ENCODE results near the gene LRRC51.

The LRRC51 gene

GRCh38 chr11:72125956-72126355 is 45.3 kb downstream of the LRRC51 start:
- H3K27me3 ChIP-seq (ENCODE audit: insufficient read depth, low read length, poor library complexity, severe bottlenecking): no peaks in the 10 kb centered on the region
- no peak overlapping the region for H3K4me2 ChIP-seq (ENCODE audit: low read depth, low read length, poor library complexity, severe bottlenecking)
- no peaks in the 10 kb centered on the region for H3K79me2 ChIP-seq (ENCODE audit: insufficient read depth, low read length)
- no peak overlapping the region for H3K4me3 ChIP-seq (ENCODE audit: low read length, poor library complexity, severe bottlenecking)
- H3K9ac ChIP-seq (ENCODE audit: low read depth, low read length, poor library complexity, severe bottlenecking): no peak overlapping the region
- H3K4me1 ChIP-seq (ENCODE audit: insufficient read depth, low read length, poor library complexity, severe bottlenecking): no peaks in the 10 kb centered on the region
- no peak overlapping the region for H2AFZ ChIP-seq (ENCODE audit: low read length)
- H3K9me2 ChIP-seq (replicated peaks; ENCODE audit: low read depth, low read length): no peaks in the 10 kb centered on the region
- peaks cover 14% of the 10 kb centered on the region; the same call in 1 of the 2 replicates for H3K9me3 ChIP-seq (ENCODE audit: insufficient read depth, low read depth, low read length)
- no peak for TF ChIP-seq EZH2phosphoT487 (IDR thresholded peaks at IDR 0.05; ENCODE audit: borderline replicate concordance)
- no peak for TF ChIP-seq CTCF (conservative IDR thresholded peaks at IDR 0.05; ENCODE audit: low read length)
- no peaks in the 10 kb centered on the region for H3K36me3 ChIP-seq (ENCODE audit: insufficient read depth, low read length)
- H4K20me1 ChIP-seq (ENCODE audit: insufficient read depth, low read length, poor library complexity, severe bottlenecking): no peaks in the 10 kb centered on the region
- no peaks in the 10 kb centered on the region for H3F3A ChIP-seq (ENCODE audit: low read depth)

- H3K36me3 ChIP-seq (ENCODE audit: insufficient read depth, low read length): no peaks in the 10 kb centered on the region
- no peaks in the 10 kb centered on the region for H3F3A ChIP-seq (ENCODE audit: low read depth)
- H3K79me2 ChIP-seq (ENCODE audit: insufficient read depth, low read length): no peaks in the 10 kb centered on the region
- H3K4me1 ChIP-seq (ENCODE audit: insufficient read depth, low read length, poor library complexity, severe bottlenecking): no peaks in the 10 kb centered on the region
- no peaks in the 10 kb centered on the region for H3K27me3 ChIP-seq (ENCODE audit: insufficient read depth, low read length, poor library complexity, severe bottlenecking)
- no peak overlapping the region for H3K4me3 ChIP-seq (ENCODE audit: low read length, poor library complexity, severe bottlenecking)
- no peak overlapping the region for H2AFZ ChIP-seq (ENCODE audit: low read length)
- no peak overlapping the region for H3K4me2 ChIP-seq (ENCODE audit: low read depth, low read length, poor library complexity, severe bottlenecking)
- TF ChIP-seq CTCF (conservative IDR thresholded peaks at IDR 0.05; ENCODE audit: low read length): no peak
- TF ChIP-seq EZH2phosphoT487 (IDR thresholded peaks at IDR 0.05; ENCODE audit: borderline replicate concordance): no peak
- no peak overlapping the region for H3K9ac ChIP-seq (ENCODE audit: low read depth, low read length, poor library complexity, severe bottlenecking)
- peaks cover 14% of the 10 kb centered on the region; the same call in 1 of the 2 replicates for H3K9me3 ChIP-seq (ENCODE audit: insufficient read depth, low read depth, low read length)
- H3K9me2 ChIP-seq (replicated peaks; ENCODE audit: low read depth, low read length): no peaks in the 10 kb centered on the region
- H4K20me1 ChIP-seq (ENCODE audit: insufficient read depth, low read length, poor library complexity, severe bottlenecking): no peaks in the 10 kb centered on the region
These were observed 47.3 kb downstream of the LRRC51 start for GRCh38 chr11:72127923-72128322.

GRCh38 chr11:72129381-72129780 is 48.7 kb downstream of the LRRC51 start:
- Histone ChIP-seq H4K20me1 (ENCODE audit: insufficient read depth, low read length, poor library complexity, severe bottlenecking) (no peaks in the 10 kb centered on the region), H3K9me2 (replicated peaks; ENCODE audit: low read depth, low read length) (no peaks in the 10 kb centered on the region), H3K4me3 (ENCODE audit: low read length, poor library complexity, severe bottlenecking) (no peak overlapping the region), H3K9ac (ENCODE audit: low read depth, low read length, poor library complexity, severe bottlenecking) (no peak overlapping the region), H3K36me3 (ENCODE audit: insufficient read depth, low read length) (no peaks in the 10 kb centered on the region), H3K4me2 (ENCODE audit: low read depth, low read length, poor library complexity, severe bottlenecking) (no peak overlapping the region), H3K27me3 (ENCODE audit: insufficient read depth, low read length, poor library complexity, severe bottlenecking) (no peaks in the 10 kb centered on the region), H3F3A (ENCODE audit: low read depth) (no peaks in the 10 kb centered on the region), H2AFZ (ENCODE audit: low read length) (no peak overlapping the region), H3K79me2 (ENCODE audit: insufficient read depth, low read length) (no peaks in the 10 kb centered on the region), H3K9me3 (ENCODE audit: insufficient read depth, low read depth, low read length) (peaks cover 14% of the 10 kb centered on the region; the same call in 1 of the 2 replicates), H3K4me1 (ENCODE audit: insufficient read depth, low read length, poor library complexity, severe bottlenecking) (no peaks in the 10 kb centered on the region)
- TF ChIP-seq CTCF (conservative IDR thresholded peaks at IDR 0.05; ENCODE audit: low read length) (no peak), EZH2phosphoT487 (IDR thresholded peaks at IDR 0.05; ENCODE audit: borderline replicate concordance) (no peak)
